ENCODE data around the gene FARP1.

Gene FARP1

DNA sequence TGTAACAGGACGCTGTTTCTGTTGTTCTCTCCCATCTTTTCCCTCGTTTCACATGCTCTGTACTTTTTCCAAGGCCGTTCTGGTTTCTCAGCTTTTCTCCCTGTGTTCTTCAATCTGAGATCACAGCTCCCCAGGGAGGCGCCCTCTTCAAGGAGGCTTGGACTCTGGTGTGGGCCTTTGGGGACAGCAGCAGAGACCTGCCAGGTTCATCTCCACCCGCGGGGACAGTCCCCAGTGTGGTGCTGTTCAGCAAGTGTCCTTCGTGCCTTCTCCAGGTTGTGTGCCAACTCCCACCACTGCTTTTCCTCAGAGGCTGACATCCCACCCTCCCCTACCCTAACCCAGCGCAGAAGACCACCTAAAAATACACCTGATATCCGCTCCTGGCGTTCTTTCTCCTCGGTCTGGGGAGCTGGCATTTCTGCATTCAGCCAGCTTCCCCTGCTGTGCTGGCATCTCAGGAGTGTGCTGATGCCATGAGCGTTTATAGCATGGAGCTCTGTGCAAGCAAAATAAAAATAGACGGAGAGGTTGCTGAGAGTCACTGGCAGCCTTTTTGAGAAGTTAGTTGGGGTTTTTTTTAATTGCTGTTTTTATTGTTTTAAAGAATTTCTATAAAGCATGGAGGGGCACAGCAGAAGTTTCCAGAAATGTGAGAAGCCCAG lies 284.6 kb downstream of the FARP1 start:
- TF ChIP-seq TEAD4 (IDR thresholded peaks at IDR 0.05), result no peak

DNA sequence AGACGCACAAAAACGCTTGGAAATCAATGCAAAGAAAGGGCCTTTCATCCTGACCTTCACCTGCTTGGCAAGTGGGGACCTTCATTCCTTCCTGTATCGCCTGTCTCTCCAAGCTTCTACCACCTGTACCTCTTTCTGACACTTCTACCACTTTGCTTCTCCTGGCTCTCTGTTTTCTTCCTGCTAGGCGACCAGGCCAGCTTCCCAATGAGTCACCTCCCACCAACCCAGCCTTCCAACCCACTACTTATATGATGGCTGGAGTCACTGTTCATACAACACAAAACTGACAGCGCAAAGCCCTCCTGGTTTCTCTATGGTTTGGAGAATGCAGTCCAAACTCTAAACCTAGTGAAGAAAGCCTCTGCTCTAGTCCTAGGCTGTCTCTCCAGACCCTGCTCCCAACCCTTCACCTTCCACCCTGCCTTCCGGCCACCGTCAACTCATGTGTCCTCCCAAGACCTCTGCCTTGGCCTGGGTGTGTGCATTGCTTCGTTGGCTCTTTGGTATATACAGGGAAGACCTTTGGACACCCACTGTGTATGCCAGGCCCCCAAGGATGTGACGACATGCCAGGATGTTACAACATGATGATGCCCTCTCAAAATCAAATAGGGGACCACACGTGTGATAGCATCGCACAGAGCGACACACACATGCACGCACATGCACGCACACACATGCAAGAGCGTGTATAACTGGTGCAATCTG lies 285.5 kb downstream of the FARP1 start:
- TF ChIP-seq TEAD4 (IDR thresholded peaks at IDR 0.05) (no peak), EGR1 (IDR thresholded peaks at IDR 0.05) (no peak), NFIC (IDR thresholded peaks at IDR 0.05) (no peak), TAF1 (IDR thresholded peaks at IDR 0.05; ENCODE audit: low read depth) (no peak), ZBTB7A (IDR thresholded peaks at IDR 0.05; ENCODE audit: low read depth) (no peak), RAD21 (IDR thresholded peaks at IDR 0.05; ENCODE audit: low read depth) (no peak), TCF12 (IDR thresholded peaks at IDR 0.05; ENCODE audit: low read depth) (no peak)
- TF ChIP-seq, protein P1, sequence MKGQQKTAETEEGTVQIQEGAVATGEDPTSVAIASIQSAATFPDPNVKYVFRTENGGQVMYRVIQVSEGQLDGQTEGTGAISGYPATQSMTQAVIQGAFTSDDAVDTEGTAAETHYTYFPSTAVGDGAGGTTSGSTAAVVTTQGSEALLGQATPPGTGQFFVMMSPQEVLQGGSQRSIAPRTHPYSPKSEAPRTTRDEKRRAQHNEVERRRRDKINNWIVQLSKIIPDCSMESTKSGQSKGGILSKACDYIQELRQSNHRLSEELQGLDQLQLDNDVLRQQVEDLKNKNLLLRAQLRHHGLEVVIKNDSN (IDR thresholded peaks at IDR 0.05), result no peak
- TF ChIP-seq, protein P2, sequence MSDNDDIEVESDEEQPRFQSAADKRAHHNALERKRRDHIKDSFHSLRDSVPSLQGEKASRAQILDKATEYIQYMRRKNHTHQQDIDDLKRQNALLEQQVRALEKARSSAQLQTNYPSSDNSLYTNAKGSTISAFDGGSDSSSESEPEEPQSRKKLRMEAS (IDR thresholded peaks at IDR 0.05), result no peak
- TF ChIP-seq, protein P3, sequence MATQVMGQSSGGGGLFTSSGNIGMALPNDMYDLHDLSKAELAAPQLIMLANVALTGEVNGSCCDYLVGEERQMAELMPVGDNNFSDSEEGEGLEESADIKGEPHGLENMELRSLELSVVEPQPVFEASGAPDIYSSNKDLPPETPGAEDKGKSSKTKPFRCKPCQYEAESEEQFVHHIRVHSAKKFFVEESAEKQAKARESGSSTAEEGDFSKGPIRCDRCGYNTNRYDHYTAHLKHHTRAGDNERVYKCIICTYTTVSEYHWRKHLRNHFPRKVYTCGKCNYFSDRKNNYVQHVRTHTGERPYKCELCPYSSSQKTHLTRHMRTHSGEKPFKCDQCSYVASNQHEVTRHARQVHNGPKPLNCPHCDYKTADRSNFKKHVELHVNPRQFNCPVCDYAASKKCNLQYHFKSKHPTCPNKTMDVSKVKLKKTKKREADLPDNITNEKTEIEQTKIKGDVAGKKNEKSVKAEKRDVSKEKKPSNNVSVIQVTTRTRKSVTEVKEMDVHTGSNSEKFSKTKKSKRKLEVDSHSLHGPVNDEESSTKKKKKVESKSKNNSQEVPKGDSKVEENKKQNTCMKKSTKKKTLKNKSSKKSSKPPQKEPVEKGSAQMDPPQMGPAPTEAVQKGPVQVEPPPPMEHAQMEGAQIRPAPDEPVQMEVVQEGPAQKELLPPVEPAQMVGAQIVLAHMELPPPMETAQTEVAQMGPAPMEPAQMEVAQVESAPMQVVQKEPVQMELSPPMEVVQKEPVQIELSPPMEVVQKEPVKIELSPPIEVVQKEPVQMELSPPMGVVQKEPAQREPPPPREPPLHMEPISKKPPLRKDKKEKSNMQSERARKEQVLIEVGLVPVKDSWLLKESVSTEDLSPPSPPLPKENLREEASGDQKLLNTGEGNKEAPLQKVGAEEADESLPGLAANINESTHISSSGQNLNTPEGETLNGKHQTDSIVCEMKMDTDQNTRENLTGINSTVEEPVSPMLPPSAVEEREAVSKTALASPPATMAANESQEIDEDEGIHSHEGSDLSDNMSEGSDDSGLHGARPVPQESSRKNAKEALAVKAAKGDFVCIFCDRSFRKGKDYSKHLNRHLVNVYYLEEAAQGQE (IDR thresholded peaks at IDR 0.05; ENCODE audit: low read depth), result no peak

DNA sequence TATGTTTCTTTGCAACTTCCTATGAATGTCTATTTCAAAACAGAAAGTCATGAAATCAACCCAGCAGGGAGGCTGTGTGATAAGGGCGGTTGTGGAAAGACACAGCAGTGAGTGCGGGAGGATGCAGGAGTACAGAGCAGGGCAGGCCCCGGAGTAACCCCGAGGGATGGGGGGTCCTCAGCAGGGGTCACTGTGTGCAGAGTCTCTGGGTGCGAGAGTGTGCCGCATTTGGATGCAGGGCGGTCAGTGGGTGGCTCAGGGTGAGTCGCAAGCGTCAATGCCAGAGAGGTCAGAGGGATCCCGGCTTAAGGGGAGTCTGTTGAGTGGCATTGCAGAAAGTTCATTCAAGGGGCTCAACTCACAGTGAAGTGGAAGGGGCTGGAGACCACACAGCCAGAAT lies 286.2 kb downstream of the FARP1 start:
- TF ChIP-seq, protein P2 (IDR thresholded peaks at IDR 0.05), result no peak
- no peak for TF ChIP-seq EGR1 (IDR thresholded peaks at IDR 0.05)
- TF ChIP-seq NFIC (IDR thresholded peaks at IDR 0.05), result no peak
- no peak for TF ChIP-seq EP300 (IDR thresholded peaks at IDR 0.05; ENCODE audit: borderline replicate concordance)
- no peak for TF ChIP-seq CEBPB (IDR thresholded peaks at IDR 0.05)
- TF ChIP-seq TAF1 (IDR thresholded peaks at IDR 0.05; ENCODE audit: low read depth), result no peak
- no peak for TF ChIP-seq ZBTB7A (IDR thresholded peaks at IDR 0.05; ENCODE audit: low read depth)
- TF ChIP-seq, protein P3 (IDR thresholded peaks at IDR 0.05; ENCODE audit: low read depth), result no peak
- TF ChIP-seq, protein P1 (IDR thresholded peaks at IDR 0.05), result no peak
- no peak for TF ChIP-seq YY1 (IDR thresholded peaks at IDR 0.05; ENCODE audit: low read depth)
- no peak for TF ChIP-seq TEAD4 (IDR thresholded peaks at IDR 0.05)
- no peak for TF ChIP-seq CREB1 (IDR thresholded peaks at IDR 0.05; ENCODE audit: low read depth)
- no peak for TF ChIP-seq FOXM1 (IDR thresholded peaks at IDR 0.05; ENCODE audit: borderline replicate concordance, low read depth)
- no peak for TF ChIP-seq TCF12 (IDR thresholded peaks at IDR 0.05; ENCODE audit: low read depth)
- TF ChIP-seq RAD21 (IDR thresholded peaks at IDR 0.05; ENCODE audit: low read depth), result no peak

DNA sequence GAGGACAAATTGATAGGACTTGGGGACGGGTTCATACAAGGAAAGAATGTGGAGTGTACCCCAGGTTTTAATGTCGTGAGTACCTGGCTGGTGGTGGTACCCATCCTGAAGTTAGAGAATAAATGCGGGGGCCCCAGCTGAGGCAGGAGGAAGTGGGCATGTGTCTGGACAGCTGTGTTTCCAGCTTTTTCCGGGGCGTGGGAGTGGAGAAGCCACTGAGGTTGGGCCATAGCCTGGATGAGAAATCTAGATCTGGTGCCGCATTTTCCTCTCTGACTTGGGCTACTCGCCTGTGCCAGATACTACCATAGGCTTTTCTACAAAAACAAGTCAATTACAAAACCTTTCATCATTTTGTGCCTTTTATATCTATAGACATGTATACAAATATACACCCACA lies 286.6 kb downstream of the FARP1 start:
- TF ChIP-seq, protein P3 (IDR thresholded peaks at IDR 0.05; ENCODE audit: low read depth), result no peak
- no peak for TF ChIP-seq TCF12 (IDR thresholded peaks at IDR 0.05; ENCODE audit: low read depth)
- TF ChIP-seq, protein P1 (IDR thresholded peaks at IDR 0.05), result no peak
- TF ChIP-seq NFIC (IDR thresholded peaks at IDR 0.05), result no peak
- no peak for TF ChIP-seq EP300 (IDR thresholded peaks at IDR 0.05; ENCODE audit: borderline replicate concordance)
- TF ChIP-seq TAF1 (IDR thresholded peaks at IDR 0.05; ENCODE audit: low read depth), result no peak
- no peak for TF ChIP-seq CREB1 (IDR thresholded peaks at IDR 0.05; ENCODE audit: low read depth)
- no peak for TF ChIP-seq ZBTB7A (IDR thresholded peaks at IDR 0.05; ENCODE audit: low read depth)
- TF ChIP-seq, protein P2 (IDR thresholded peaks at IDR 0.05), result no peak
- no peak for TF ChIP-seq FOXM1 (IDR thresholded peaks at IDR 0.05; ENCODE audit: borderline replicate concordance, low read depth)
- no peak for TF ChIP-seq RAD21 (IDR thresholded peaks at IDR 0.05; ENCODE audit: low read depth)
- no peak for TF ChIP-seq TEAD4 (IDR thresholded peaks at IDR 0.05)
- no peak for TF ChIP-seq EGR1 (IDR thresholded peaks at IDR 0.05)
- no peak for TF ChIP-seq YY1 (IDR thresholded peaks at IDR 0.05; ENCODE audit: low read depth)
- TF ChIP-seq CEBPB (IDR thresholded peaks at IDR 0.05), result no peak
